Measurements from ENCODE around the gene SWT1.
"Not testable (repeated sequence)": the region's sequence is repeated elsewhere in the genome, so short reads cannot be mapped to it uniquely, and the experiment has no call there.

The SWT1 gene

DNA sequence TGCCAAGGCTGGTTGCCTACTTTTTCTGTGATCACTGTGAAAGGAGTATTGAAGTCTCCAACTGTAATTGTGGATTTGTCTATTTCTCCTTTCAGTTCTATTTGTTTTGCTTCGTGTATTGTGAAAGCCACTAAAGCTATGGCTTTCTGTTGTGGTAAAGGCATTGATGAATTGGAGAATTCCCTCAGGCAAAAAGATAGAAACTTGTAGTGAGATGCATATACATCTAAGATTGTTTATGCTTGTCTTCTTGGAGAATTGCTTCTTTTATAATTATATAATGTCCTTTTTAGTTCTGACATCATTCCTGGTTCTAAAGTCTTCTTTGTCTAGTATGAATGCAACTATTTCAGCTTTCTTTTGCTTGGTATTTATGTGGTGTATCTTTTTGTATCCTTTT, 36.8 kb downstream of the SWT1 start:
- DNase-seq: no peak

GRCh38 chr1:185198712-185199111, 41.7 kb downstream of the SWT1 start:
- not testable (repeated sequence) for DNase-seq

- DNase-seq: no peak
These were observed 43.9 kb downstream of the SWT1 start for GRCh38 chr1:185200889-185201288.

GRCh38 chr1:185207170-185207569, 50.2 kb downstream of the SWT1 start:
- no peak for DNase-seq

GRCh38 chr1:185207980-185208602, 51.1 kb downstream of the SWT1 start:
- DNase-seq: no peak

DNA sequence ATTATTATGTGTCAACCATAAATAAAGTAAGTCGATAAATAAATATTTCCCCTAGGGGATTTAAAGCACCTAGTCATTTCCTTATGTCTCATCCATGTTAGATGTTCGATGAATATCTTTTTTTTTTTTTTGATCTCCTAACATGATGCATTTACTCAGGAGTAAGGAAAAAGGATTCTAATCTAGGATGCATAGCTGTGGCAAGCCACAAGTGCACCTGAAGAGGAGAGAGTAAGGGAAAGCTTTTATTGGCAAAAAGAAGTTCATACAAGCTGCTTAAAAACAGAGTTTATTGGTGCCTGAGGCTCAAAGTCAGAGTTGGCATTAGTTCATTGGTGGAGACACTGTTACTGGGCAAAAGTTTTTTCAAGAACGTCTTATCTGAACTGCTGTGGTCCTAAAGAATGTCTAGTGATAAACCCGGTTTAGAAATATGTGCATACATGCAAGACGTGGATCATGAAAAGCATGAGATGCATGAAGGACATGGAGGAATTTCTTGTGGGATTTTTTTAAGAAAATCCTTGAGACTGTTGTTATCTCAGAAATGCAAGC, 51.7 kb downstream of the SWT1 start:
- DNase-seq: no peak

DNA sequence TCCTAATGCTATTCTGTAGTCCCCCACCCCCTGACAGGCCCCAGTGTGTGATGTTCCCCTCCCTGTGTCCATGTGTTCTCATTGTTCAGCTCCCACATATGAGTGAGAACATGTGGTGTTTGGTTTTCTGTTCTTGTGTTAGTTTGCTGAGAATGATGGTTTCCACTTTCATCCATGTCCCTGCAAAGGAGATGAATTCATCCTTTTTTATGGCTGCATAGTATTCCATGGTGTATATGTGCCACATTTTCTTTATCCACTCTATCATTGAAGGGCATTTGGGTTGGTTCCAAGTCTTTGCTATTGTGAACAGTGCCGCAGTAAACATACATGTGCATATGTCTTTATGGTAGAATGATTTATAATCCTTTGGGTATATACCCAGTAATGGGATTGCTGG, 52.4 kb downstream of the SWT1 start:
- not testable (repeated sequence) for DNase-seq

DNA sequence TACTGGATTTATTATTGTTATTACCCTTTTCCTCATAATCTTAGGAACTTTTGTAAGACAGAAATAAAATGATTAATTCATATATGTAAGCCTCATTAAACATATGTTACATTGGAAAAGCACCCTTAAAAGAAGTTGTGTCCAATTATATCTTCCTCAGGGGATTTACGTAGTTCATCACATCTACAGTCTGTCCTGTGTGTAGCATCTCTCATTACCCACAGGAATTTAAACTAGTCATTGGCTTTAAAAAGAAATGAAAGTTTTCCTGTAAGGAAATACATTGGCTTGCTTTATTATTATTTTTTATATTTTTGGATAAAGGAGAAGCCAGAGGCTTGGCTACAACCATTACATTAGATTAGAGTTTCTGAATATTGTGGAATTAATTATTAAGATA, 56.1 kb downstream of the SWT1 start:
- DNase-seq: no peak

- DNase-seq: peak in 1 of 3 donors; percentile 4
These were observed 58.9 kb downstream of the SWT1 start for GRCh38 chr1:185215911-185216310.

DNA sequence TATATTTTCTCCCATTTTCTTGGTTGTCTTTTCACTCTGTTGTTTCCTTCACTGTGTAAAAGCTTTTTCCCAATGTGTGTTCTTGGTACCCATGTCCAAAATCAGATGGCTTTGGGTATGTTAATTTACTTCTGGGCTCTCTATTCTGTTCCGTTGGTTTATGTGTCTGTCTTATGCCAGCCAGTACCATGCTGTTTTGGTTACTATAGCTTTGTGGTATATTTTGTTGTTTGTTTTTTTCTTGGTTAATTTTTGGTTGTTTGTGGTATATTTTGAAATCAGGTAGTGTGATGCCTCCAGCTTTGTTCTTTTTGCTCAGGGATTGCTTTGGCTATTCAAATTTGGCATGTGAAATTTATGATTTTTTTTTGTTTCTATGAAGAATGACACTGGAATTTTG, 67.2 kb downstream of the SWT1 start:
- no peak for DNase-seq

DNA sequence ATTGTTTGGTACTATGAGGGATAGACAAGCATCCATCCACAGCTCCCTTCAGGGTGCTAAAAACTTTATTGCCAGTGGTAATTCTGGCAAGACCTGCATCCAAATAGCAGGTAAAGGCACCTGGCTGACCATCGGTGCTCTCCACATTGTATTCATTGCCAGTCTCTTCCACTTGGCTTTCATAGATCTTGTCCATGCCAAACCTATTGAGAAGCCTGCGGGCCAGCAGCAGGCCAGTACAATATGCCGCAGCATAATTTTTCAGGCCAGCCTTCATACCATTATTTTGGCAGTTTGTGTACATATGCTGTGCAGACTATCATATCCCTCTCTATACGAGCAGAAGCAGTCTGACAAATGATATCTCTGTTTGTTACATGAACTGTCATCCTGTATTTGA, 70.2 kb downstream of the SWT1 start:
- no peak for DNase-seq

GRCh38 chr1:185228979-185229378, 72.0 kb downstream of the SWT1 start:
- no peak for DNase-seq

- DNase-seq: no peak
These were observed 73.0 kb downstream of the SWT1 start for GRCh38 chr1:185229981-185230380.

DNA sequence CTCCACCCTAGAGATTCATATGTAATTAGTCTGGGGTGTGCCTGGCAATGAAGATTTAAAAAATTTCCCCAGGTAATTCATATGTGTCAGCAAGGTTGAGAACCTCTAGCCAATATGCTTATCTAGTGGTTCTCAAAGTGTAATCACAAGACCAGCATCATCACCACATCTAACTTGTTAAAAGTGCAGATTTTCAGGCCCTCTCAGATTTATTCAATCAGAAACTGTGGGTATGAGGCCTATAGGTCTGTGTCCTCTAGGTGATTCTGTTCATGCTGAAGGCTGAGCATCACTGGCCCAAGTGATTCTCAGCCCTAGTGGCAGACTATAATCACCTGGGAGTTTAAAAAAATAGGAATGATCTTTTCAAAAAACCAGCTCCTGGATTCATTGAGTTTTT, 75.9 kb downstream of the SWT1 start:
- DNase-seq: no peak

- DNase-seq: not testable (repeated sequence)
These were observed 77.2 kb downstream of the SWT1 start for GRCh38 chr1:185234183-185234582.

DNA sequence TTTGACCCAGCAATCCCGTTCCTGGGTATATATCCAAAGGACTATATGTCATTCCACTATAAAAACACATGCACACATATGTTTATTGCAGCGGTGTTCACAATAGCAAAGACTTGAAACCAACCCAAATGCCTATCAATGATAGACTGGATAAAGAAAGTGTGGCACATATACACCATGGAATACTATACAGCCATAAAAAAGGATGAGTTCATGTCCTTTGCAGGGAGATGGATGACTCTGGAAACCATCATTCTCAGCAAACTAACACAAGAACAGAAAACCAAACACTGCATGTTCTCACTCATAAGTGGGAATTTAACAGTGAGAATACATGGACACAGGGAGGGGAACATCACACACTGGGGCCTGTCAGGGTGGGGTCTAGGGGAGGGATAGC, 80.2 kb downstream of the SWT1 start:
- not testable (repeated sequence) for DNase-seq

- no peak for DNase-seq
These were observed 80.7 kb downstream of the SWT1 start for GRCh38 chr1:185237661-185238060.

DNA sequence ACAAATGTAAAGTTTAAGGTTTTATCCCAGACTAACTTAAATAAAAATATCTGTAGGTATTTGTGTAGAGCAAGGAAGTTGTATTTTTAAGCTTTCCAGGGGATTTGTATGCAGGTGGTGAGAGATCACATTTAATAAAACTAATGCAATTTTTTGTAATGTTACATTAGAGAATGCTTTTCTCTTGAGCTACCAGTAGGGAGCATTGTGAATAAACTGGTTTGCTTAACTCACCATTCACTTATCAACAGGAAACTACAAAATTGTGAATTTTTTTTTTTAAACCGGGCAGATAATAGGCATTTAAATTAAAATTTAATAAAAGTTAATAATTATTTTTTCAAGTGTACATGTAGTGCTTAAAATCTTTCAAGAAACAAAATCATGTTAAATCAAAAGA, 81.5 kb downstream of the SWT1 start:
- DNase-seq: peak in 2 of 3 donors; percentile 36 to 44

- no peak for DNase-seq
These were observed 82.9 kb downstream of the SWT1 start for GRCh38 chr1:185239861-185240260.

DNA sequence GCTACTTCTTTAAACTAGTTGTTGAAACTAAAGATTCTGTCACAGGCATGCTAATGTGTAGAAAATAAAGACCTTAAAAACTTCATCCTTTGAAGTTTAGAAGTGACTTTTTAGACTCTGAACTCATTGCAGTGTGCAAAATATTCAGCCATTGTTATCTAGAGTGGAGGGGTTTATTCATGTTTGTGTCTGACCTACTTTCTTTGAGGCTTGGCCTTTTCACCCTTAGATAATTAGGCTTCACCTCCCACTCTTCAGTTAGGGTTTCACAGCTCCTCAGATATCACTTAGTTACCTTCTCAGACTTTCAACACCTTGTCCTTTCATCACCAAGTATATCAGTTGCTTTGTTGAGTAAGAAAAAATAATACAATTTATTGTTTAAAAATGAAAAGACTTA, 84.2 kb downstream of the SWT1 start:
- no peak for DNase-seq

GRCh38 chr1:185244015-185244747, 87.2 kb downstream of the SWT1 start:
- peak; percentile 75 to 81 (median 76) for DNase-seq

GRCh38 chr1:185245466-185245865, 88.5 kb downstream of the SWT1 start:
- DNase-seq: peak in 2 of 3 donors; percentile 33 to 46

GRCh38 chr1:185249563-185249962, 92.6 kb downstream of the SWT1 start:
- DNase-seq: no peak

DNA sequence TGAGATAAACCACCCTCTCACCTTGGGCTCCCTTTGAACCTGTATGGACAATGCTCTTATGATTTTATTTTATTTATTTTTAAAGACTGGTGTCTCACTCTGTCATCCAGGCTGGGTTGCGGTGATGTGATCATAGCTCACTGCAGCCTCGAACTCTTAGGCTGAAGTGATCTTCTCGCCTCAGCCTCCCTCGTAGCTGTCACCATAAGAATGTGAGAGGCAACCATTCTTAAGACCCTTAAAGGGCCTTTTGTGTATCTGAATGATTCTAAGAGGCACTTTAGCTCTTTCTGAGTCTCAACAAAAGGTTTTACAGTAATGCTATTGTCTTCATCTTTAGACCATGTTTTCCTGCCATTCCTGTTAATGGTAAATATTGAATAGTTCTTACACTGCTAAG, 93.1 kb downstream of the SWT1 start:
- DNase-seq: no peak
